ENCODE measurements around the gene MKX. TPM values are rescaled to one million over a fixed set of nuclear protein-coding genes. Genes with fewer than 3 reads are reported as not detected.

Gene MKX
- total RNA-seq, 1 donor from 2014 or later: 0.31 TPM

DNA sequence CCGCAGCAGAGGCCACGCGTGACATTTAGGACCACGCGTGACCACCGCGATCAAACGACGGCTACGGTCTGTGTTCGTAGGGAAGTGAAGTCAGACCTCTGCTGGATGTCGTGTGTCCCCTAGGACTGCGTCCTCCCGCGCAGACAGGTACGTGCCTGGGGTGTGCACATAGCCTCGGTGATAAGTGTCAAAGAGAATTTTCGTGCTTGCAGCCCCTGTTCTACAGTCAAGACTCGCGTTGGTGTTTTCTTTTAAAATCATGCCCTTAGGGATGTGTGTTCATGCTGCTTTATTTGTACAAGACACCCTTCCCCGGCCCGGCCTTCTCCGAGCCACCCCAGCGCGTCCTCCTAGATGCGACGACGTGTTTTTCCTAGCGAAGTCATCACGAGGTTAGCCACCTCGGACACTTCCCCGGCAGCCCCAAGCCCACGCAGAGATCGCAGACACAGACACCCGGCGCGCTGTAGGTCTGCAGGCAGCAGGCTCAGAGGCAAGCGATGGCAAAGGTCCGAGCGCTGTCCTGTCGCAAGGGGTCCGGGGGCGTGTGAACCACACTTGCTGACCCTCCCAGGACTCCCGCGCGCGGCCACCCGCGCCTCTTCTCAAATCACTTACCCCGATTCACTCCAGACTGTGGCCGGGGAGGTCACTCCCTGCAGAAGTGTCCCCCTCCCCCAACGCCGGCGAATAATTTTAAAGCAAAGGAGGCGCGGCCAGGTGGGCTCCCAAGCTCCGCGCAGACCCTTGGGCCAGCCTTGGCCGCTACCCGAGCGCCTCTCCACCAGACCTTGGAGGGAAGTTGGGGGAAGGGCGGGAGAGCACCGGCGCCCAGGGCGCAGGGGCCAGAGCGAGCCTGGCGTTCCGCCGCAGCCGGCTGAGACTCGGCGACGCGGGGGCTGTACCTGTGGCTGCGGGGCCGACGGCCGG lies 552 bp downstream of the MKX start:
- Mint-ChIP-seq H3K4me3 (ENCODE audit: low read depth) (peak overlapping the region; percentile 78), H3K4me1 (ENCODE audit: low read depth) (peaks cover 16% of the 10 kb centered on the region), H3K36me3 (ENCODE audit: insufficient read depth) (no peaks in the 10 kb centered on the region), H3K27ac (peak overlapping the region; percentile 60), H3K27me3 (peaks cover 83% of the 10 kb centered on the region), H3K9me3 (ENCODE audit: low read depth) (no peaks in the 10 kb centered on the region)
- no peak for DNase-seq (ENCODE audit: low spot score, unreplicated experiment)
- TF ChIP-seq CTCF (IDR thresholded peaks at IDR 0.05; ENCODE audit: unreplicated experiment): no peak

DNA sequence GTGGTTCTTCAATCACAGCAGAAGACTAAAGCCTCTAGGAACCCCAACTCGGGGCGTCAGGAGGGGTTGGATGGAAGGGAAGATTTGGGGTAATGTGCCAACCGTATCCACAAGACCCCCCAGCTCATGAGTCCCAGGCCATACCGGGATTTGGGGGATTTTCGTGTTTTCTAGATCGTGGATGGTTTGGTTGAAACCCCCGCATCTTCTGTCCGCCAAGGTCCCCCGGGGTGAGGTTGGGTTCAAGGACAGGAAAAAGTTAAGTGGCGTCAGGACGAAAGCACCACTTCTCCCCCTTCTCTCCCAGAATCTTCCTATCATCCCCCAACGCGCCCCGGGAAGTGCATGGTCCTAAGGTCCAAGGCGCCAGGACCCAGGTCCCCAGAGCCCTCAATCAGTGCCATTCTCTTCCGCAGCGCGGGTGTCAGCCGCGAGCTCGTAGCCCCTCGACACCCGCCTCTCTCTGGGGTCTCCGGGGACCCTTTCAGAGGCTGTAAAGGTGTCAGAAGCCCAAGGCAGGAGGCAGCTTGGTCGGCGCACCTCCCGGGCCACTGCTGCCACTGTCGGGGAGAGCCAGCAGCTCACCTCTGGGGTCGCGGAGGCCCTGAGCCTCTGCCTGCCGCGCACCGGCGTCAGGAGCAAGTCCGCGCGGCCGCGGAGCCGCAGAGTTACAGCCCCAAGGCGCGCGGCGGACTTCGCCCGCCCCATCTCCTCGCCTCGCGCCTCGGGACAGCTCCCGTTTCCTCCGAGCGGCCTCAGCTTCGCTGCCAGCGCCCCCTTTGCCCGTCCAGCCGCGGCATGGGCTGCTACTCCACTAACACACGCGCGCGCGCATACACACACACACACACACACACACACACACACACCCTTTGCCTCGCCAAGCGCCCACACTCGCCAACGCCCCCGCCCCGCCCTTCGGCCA lies 1.5 kb downstream of the MKX start:
- peak overlapping the region; percentile 78 for H3K4me3 Mint-ChIP-seq (ENCODE audit: low read depth)
- H3K27ac Mint-ChIP-seq: peak overlapping the region; percentile 60
- peak; percentile 16 for DNase-seq (ENCODE audit: low spot score, unreplicated experiment)
- H3K4me1 Mint-ChIP-seq (ENCODE audit: low read depth): peaks cover 16% of the 10 kb centered on the region
- no peak for TF ChIP-seq CTCF (IDR thresholded peaks at IDR 0.05; ENCODE audit: unreplicated experiment)
- peaks cover 76% of the 10 kb centered on the region for H3K27me3 Mint-ChIP-seq
- H3K36me3 Mint-ChIP-seq (ENCODE audit: insufficient read depth): no peaks in the 10 kb centered on the region
- H3K9me3 Mint-ChIP-seq (ENCODE audit: low read depth): no peaks in the 10 kb centered on the region

DNA sequence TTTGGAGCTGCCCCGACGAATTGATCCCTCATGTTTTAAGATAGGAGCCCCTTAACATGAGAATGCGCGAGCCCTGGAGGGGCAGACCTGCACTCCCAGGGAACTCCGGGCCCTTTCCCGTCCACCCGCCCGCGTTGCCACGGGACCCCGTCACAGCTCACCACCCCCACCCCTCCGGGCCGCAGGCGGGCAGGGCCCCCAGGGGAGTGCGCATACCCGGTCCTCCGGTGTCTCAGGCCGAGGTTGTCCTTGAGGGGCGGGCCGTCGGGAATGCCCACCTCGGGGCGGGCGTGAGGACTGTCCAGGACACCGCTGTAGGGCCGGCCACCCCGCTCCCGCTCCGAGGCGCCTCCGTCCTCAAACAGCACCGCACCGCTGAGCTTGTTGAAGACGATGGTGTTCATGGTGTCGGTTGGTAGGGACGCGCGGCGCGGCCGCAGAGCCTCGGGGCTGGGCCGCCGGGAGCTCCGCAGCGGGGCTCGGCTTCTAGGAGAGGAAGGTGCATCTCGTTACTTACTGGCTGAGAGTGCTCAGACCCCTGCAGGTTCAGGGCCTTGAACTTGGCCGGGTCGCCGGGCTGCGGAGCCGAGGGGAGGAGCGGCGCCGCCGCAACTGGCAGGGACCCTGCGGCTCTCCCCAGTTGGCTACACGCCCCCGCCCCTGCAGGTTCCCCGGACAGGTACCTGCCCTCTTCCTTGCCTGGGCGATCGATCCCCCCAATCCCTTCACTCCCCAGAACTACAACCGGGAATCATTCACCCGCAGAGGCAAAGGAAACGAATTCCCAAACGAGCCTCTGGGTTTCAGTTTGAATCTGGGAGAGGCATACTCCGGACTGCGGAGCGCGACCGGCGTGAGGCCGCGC lies 2.4 kb downstream of the MKX start:
- DNase-seq (ENCODE audit: low spot score, unreplicated experiment): peak; percentile 34
- no peaks in the 10 kb centered on the region for H3K9me3 Mint-ChIP-seq (ENCODE audit: low read depth)
- H3K36me3 Mint-ChIP-seq (ENCODE audit: insufficient read depth): no peaks in the 10 kb centered on the region
- peaks cover 16% of the 10 kb centered on the region for H3K4me1 Mint-ChIP-seq (ENCODE audit: low read depth)
- peak overlapping the region; percentile 85 for H3K27ac Mint-ChIP-seq
- no peak for TF ChIP-seq CTCF (IDR thresholded peaks at IDR 0.05; ENCODE audit: unreplicated experiment)
- peaks cover 71% of the 10 kb centered on the region for H3K27me3 Mint-ChIP-seq
- peak overlapping the region; percentile 78 for H3K4me3 Mint-ChIP-seq (ENCODE audit: low read depth)

DNA sequence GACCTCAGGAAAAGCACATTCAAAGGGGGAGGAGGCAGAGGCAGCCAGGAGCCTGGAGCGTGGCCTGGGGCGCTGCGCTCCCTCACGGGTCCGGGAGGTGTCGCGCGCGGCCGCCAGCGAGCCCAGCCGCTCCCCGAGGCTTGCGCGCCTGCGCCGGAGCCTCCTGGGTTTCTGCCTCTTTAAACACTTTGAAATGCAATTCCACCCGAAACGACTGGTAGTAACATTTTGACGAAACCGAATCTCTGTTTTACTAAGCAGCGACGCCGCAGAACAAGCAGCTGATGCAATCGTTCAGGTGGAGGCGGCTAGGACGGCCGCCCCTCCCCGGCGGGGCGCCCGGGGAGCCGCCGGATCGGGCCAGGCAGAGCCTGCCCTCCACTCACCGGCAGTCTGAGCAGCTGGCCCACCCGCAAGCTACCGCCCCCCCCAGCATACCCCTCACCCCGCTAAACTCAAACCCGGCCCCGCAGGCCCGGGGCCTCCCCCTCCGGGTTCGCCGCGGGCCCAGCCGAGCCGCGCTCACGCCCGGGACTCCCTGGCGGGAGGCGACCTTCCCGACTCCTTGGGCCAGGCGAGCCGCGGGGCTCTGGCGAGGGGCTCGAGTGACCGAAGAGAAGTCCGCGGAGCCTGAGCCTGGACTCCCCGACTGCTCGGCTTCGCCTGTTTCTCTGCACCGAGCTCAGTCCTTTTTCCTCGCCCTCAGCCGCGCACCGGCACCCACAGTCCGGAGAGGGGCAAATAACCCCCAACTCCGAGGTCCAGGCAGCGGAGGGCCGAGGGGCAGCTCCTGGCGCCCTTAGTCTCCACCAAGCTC lies 3.2 kb downstream of the MKX start:
- DNase-seq (ENCODE audit: low spot score, unreplicated experiment): peak; percentile 76
- H3K4me1 Mint-ChIP-seq (ENCODE audit: low read depth): peaks cover 16% of the 10 kb centered on the region
- H3K36me3 Mint-ChIP-seq (ENCODE audit: insufficient read depth): no peaks in the 10 kb centered on the region
- H3K9me3 Mint-ChIP-seq (ENCODE audit: low read depth): no peaks in the 10 kb centered on the region
- H3K27me3 Mint-ChIP-seq: peaks cover 75% of the 10 kb centered on the region
- peak overlapping the region; percentile 78 for H3K4me3 Mint-ChIP-seq (ENCODE audit: low read depth)
- peak overlapping the region; percentile 85 for H3K27ac Mint-ChIP-seq
- TF ChIP-seq CTCF (IDR thresholded peaks at IDR 0.05; ENCODE audit: unreplicated experiment): peak; percentile 80
